Loucy (cell line): ENCODE results near the gene PPME1.

Experiments used
- H2AFZ ChIP-seq: fragments of 200-600 bp; sonication (generic); 2 replicates; pipeline ENCODE4 v1.6.0; 2016; ENCODE audit warnings: antibody characterized with exemption, mild to moderate bottlenecking, low read length, moderate library complexity
- H3F3A ChIP-seq: fragments of 200-600 bp; 2 replicates; pipeline ENCODE4 v1.6.0; 2016; ENCODE audit warnings: antibody characterized with exemption, low read depth, mild to moderate bottlenecking
- H3K27me3 ChIP-seq: fragments of 200-600 bp; sonication (generic); 2 replicates; pipeline ENCODE4 v1.6.1; 2014; ENCODE audit warnings: low read length, mild to moderate bottlenecking; ENCODE audit not compliant: insufficient read depth, poor library complexity, severe bottlenecking
- H3K36me3 ChIP-seq: fragments of 200-600 bp; sonication (generic); 2 replicates; pipeline ENCODE4 v1.6.1; 2016; ENCODE audit warnings: low read length; ENCODE audit not compliant: insufficient read depth
- H3K4me1 ChIP-seq: fragments of 200-600 bp; sonication (generic); 2 replicates; pipeline ENCODE4 v1.5.1; 2014; ENCODE audit warnings: low read length, mild to moderate bottlenecking; ENCODE audit not compliant: insufficient read depth, poor library complexity, severe bottlenecking
- H3K4me2 ChIP-seq: fragments of 200-600 bp; sonication (generic); 2 replicates; pipeline ENCODE4 v1.6.0; 2014; ENCODE audit warnings: antibody characterized with exemption, low read length, low read depth, mild to moderate bottlenecking; ENCODE audit not compliant: poor library complexity, severe bottlenecking
- H3K4me3 ChIP-seq: fragments of 200-600 bp; sonication (generic); 2 replicates; pipeline ENCODE4 v1.5.1; 2014; ENCODE audit warnings: low read length, mild to moderate bottlenecking, mixed read lengths; ENCODE audit not compliant: poor library complexity, severe bottlenecking
- H3K79me2 ChIP-seq: fragments of 200-600 bp; sonication (generic); 2 replicates; pipeline ENCODE4 v1.6.1; 2014; ENCODE audit warnings: low read length; ENCODE audit not compliant: insufficient read depth
- H3K9ac ChIP-seq: fragments of 200-600 bp; sonication (generic); 2 replicates; pipeline ENCODE4 v1.6.0; 2014; ENCODE audit warnings: mild to moderate bottlenecking, low read depth, low read length, moderate library complexity; ENCODE audit not compliant: poor library complexity, severe bottlenecking
- H3K9me2 ChIP-seq: fragments of 200-600 bp; sonication (generic); replicated peaks from 2 replicates; pipeline ENCODE4 v1.6.1; 2016; ENCODE audit warnings: low read depth, low read length, mixed read lengths
- H3K9me3 ChIP-seq: fragments of 200-600 bp; sonication (generic); 2 replicates; pipeline ENCODE4 v1.6.1; 2014; ENCODE audit warnings: mild to moderate bottlenecking, antibody characterized with exemption, low read length, low read depth; ENCODE audit not compliant: insufficient read depth
- H4K20me1 ChIP-seq: fragments of 200-600 bp; sonication (generic); 2 replicates; pipeline ENCODE4 v1.6.0; 2014; ENCODE audit warnings: antibody characterized with exemption, low read length, mild to moderate bottlenecking; ENCODE audit not compliant: insufficient read depth, poor library complexity, severe bottlenecking
- CTCF ChIP-seq: fragments of 200-600 bp; sonication (generic); conservative IDR thresholded peaks from 2 replicates; pipeline ENCODE4 v1.5.1; 2014; ENCODE audit warnings: mild to moderate bottlenecking, antibody characterized with exemption, low read length
- EZH2phosphoT487 ChIP-seq: fragments of 200-600 bp; IDR thresholded peaks from 2 replicates; pipeline ENCODE4 v1.6.1; 2018; ENCODE audit warnings: antibody characterized with exemption, mild to moderate bottlenecking, moderate library complexity, borderline replicate concordance

The PPME1 gene

DNA sequence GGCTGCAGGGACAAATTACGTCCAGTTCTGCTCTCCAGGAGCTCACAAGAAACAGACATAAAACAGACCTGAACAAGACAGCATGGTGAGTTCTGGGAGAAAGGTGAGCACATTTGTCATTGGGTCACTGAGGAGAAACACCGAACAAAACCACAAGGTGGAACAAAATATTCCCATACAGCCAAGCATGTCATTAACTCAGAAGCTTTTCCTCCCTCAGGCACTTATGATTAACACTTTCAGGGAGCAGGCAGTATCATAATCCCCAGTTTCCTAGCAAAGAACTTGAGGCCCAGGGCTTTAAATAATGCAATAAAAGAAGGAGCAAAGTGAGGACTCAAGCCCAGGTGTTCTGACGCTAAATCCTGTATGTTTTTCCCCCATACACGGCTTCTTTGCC, 97.4 kb downstream of the PPME1 start:
- H3K9me3 ChIP-seq: no peaks in the 10 kb centered on the region
- TF ChIP-seq EZH2phosphoT487: no peak
- no peak for TF ChIP-seq CTCF
- no peaks in the 10 kb centered on the region for H3F3A ChIP-seq
- peaks cover 28% of the 10 kb centered on the region for H3K4me1 ChIP-seq
- H3K79me2 ChIP-seq: no peaks in the 10 kb centered on the region
- no peaks in the 10 kb centered on the region for H3K36me3 ChIP-seq
- H3K9me2 ChIP-seq: no peaks in the 10 kb centered on the region
- H3K9ac ChIP-seq: no peak overlapping the region
- H3K4me3 ChIP-seq: no peak overlapping the region
- no peaks in the 10 kb centered on the region for H4K20me1 ChIP-seq
- H3K27me3 ChIP-seq: no peaks in the 10 kb centered on the region
- H3K4me2 ChIP-seq: peak overlapping the region; percentile 63
- H2AFZ ChIP-seq: 0 out of 2 replicates have a peak overlapping the region, but pooled peaks have one; percentile 4

DNA sequence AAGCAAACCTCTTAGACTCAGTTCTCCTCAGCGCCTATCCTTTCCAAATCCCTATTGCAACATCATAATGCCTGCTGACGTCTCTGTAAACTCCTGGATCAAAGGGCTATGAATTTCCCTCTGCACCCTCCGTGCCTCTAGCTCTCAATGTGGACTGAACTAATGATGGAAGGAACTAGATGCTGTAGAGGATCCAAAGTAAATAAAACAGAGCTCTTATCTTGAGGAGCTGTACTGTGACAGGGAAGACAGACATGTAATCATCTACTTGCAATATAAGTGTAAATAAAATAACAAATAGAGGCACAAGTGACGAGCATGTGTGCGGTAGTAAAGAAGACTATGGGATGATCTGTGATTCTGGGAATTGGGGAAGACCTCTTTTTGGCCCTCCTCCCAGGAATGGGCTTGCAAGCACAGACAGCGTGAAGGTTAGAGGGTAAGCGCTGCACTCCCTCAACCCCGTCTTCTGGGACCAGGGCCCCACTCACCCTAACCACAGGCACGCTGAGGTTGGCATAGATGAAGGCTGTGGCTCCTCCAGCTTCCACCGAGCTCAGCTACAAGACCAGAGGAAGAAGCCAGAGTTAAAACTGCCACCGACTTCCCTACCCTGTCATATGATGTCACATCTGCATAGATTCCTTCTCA, 98.2 kb downstream of the PPME1 start:
- Histone ChIP-seq H4K20me1 (no peaks in the 10 kb centered on the region), H3F3A (no peaks in the 10 kb centered on the region), H3K4me2 (peak overlapping the region; percentile 63), H3K4me1 (peaks cover 28% of the 10 kb centered on the region), H3K79me2 (no peaks in the 10 kb centered on the region), H3K36me3 (no peaks in the 10 kb centered on the region), H3K9ac (no peak overlapping the region), H2AFZ (peak overlapping the region; percentile 58), H3K27me3 (no peaks in the 10 kb centered on the region), H3K9me3 (no peaks in the 10 kb centered on the region), H3K4me3 (peak overlapping the region; percentile 41), H3K9me2 (no peaks in the 10 kb centered on the region)
- TF ChIP-seq CTCF (no peak), EZH2phosphoT487 (no peak)

DNA sequence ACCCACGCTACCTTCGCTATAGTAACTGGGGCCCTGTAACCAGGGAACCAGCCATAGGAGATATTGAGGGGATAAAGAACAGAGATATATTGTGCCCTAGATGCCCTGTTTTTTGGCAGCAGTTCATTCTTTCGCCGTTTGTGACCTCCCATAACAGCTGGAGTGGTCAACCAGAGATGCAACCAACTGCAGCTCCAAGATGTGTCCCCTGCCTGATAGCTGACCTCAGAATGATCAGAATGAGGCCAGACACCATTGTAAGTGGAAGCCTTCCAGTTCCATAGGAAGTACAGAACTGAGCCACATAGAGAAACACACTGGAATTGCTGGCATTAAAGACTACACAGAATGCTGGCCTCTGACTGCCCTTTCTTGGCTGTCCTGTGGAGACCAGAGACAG, 101.2 kb downstream of the PPME1 start:
- Histone ChIP-seq H2AFZ (no peak overlapping the region), H3K79me2 (no peaks in the 10 kb centered on the region), H3K27me3 (no peaks in the 10 kb centered on the region), H3K9ac (no peak overlapping the region), H3K4me3 (no peak overlapping the region), H4K20me1 (no peaks in the 10 kb centered on the region), H3K4me1 (peaks cover 28% of the 10 kb centered on the region), H3K4me2 (no peak overlapping the region), H3K36me3 (no peaks in the 10 kb centered on the region), H3K9me2 (no peaks in the 10 kb centered on the region), H3K9me3 (no peaks in the 10 kb centered on the region), H3F3A (no peaks in the 10 kb centered on the region)
- TF ChIP-seq CTCF (no peak), EZH2phosphoT487 (no peak)
